Measurements from ENCODE around the gene PEMT.

Gene PEMT

DNA sequence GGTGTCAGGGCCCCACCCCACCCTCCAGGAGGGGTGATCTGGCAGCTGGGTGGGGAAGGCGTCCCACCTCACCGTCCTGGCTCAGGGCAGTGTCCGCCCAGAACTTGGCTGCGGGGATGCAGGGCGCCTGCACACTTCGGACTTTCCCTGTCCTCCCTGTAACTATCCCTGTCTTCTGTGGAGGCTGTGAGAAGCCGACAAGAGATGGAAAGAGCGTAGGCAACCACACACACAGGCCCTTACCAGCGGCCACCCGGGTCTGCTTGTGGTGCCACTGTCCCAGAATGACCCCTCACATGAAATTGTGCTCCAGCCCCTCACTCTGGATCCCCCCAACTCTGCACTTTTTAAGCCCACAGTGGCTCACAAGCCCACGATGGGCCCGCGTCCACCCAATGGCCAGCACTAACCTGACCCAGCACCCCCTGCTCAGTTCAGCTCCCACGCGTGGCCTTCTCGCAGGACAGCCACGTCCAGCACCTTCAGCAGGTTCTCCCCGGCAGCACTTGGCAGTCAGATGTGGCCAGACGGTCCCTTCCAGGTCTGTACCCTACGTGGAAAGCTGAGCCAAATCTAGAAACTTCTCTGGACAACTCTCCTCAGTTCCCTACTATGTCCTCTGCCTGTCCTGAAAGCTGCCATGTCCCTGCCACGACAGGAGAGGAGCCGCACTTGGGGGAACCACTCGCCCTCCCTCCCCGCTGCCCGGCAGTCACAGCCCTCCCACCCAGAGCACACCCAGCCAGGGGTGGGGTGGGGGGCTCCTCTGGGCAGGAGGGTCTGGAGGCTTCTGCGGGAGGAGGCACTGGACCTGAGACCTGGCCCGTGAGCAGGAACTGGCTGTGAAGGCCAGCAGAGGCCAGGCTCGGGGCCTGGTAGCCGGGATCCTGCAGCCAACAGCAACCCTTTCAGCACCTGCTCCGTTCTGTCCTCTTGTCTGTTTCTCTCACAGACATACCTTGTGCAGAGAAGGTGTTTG lies 38.0 kb downstream of the PEMT start:
- DNase-seq (ENCODE audit: low spot score), result no peak

- DNase-seq (ENCODE audit: low spot score), result no peak
These were observed 38.9 kb downstream of the PEMT start for GRCh38 chr17:17552351-17553216.

GRCh38 chr17:17551361-17551760 lies 40.1 kb downstream of the PEMT start:
- no peak for DNase-seq (ENCODE audit: low spot score)

DNA sequence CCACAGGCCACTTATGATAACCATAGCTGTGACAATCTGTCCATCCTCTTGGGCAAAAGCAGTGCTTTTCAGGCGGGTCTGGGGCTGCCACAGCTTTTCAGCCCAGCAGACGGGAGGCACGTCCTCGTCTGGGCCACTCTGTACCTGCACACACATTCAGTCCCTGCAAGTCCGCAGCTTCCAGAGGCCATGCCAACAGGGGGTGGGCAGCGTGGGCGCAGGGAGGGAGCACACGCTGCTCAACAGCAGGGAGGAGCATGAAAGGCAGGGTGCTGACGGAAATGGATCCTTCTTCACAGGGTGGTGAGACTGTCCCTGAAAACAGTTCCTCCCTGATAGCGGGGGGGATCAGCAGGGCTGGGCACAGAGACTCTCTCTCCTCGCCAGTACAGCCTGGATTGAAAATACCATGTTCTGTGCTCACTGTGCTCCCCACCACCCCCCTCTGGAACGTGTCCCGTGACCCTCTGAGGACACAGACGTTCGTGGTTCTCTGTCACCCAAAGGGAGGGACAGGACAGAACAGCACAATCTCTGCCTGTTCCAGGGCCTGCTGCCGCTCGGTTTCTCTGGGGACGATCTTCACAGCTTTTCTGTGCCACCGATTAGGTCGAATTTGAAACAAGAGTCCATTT lies 41.7 kb downstream of the PEMT start:
- no peak for DNase-seq (ENCODE audit: low spot score)

GRCh38 chr17:17548044-17548443 lies 43.5 kb downstream of the PEMT start:
- DNase-seq (ENCODE audit: low spot score), result no peak

DNA sequence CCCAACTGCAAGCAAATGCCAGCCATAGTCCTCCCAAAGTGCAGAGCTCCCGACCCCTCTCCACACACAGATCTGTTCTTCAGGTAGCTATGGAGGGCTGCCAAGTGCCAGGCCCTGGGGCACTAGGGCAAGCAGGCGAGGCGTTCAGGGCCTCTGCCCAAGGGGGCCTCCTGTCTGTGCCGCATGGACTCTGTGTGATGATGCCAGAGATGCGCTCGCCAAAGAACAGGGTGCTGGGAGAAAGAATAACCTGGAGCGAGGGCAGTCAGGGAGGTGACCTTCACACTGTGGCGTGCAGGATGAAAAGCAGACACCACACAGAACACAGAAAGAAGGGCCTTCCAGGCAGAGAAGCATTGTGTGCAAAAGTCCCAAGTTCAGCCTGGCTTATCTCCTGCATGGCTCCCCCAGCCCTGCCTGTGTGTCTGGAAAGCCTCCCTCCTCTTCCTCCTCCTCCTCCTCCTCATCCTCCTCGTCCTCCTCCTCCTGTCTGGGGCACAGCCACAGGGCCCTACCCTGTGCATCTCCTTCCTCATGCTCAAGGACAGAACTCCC lies 44.2 kb downstream of the PEMT start:
- no peak for DNase-seq (ENCODE audit: low spot score)

DNA sequence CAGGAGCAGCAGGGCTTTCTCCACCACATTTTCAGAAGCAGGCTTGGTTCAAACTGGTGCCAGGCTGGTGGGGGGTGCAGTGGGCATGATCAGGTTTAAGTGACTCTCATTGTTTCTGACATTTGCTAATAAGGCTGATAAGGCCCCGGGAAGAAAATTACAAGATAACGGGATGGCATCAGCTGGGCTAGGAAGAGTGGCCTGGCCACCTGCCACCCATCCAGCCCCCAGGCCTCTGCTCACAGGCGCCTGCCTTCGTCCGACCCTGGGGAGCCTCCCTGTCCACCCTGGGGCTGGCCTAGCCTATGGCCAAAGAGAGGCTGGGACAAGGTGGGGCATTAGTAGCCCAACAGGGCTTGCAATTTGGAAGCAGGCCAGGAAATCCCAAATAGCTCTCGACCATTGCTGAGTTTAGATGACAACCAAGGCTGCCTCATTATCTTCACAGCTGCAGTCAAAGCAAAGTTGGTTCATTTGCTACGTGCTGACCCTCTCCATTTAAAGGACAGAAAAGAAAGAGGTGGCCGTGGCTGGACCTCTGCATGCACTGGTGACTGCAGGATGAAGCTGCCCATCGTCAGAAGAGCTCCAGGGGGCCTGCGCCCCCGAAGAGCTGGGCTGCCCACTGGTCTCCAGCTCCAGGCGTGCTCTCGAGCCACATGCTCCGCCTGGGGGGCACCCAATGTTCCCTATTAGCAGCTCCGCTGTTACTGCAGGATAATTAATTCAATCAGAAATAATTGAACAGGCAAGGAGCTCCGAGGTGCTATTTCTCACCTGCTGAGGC lies 44.9 kb downstream of the PEMT start:
- DNase-seq (ENCODE audit: low spot score), result no peak

GRCh38 chr17:17545984-17546383 lies 45.5 kb downstream of the PEMT start:
- DNase-seq (ENCODE audit: low spot score), result no peak

DNA sequence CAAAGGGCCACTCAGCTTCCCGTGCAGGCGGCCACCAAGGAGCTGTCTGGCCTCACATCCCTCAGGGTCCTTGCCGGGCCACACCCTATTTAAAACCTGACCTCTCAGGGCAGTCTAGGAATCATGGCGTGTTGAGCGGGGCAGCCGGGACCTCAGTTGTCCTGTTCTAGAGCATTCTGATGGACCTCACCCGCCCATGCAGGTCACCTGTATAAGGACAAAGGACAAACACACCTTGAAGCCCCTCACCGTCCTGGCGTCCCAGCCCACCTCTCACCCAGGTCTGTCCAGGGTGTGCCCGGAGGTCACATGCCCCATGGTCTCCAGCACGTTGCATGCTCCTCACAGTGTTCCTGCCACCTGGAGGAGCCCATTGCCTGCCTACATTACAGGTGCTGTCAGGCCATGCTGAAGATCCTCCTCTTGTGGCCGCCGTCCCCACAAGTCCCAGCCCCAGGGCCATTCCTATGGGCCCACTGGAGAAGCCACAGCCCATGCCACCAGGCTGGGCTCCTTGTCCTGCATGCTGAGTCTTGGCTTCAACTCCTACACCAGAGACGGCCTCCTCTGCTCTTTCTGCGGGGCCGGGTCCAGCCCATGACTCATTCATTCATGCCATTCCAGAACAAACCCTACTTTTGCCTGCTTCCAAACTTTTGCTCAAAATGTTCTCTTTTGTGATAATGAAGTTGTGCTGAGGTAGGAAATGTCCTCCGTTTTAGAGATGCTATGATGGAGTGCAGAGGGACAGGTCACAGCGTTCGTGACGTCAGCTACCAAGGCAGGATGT lies 46.3 kb downstream of the PEMT start:
- DNase-seq (ENCODE audit: low spot score), result peak; percentile 86

DNA sequence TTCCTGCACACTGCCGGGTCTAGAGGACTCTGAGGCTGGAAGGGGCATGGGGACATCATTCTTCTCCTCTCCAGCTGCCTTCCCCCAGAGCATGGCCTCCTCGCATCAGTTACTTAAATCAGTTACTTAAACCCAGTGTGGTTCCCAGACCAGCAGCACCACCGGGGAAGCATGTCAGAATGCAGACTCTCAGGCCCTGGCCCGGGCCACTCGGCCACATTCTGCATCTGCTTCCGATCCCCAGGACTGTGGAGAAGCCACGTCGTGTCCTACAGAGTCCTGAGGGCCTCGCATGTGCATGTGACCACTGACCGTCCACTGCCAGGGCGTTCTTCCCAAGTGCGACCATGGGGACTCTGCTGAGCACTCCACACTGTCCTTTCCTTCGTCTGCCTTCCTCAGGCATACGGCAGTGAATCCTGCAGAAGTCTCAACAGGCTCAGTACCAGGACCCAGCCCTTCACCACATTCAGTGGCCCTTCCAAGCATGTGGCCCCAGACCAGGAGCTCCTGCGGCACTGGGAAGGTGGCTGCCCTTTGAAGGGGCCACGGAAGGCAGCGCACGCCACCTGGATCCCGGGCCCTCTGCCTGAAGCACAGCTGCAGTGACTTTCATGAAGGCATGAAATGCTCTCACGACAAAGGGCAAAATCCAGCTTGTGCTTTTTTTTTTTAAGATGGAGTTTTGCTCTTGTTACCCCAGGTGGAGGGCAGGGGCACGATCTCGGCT lies 48.4 kb downstream of the PEMT start:
- no peak for DNase-seq (ENCODE audit: low spot score)

DNA sequence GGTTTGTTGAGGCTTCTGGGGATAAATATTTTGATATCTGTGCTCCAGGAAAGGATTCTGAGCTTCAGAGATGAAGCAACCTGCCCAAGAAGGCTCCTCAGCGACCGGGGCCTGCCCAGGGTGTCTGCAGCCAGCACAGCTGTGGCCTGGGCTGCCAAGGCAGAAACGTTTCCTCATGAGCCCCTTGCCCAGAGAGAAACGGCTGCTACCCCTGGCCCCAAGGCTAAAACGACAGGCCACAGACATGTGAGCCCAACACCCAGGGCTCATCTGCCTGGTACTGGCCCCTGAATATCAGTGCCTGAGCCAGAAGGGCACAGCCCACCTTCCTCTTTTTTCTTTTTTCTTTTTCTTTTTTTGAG lies 49.9 kb downstream of the PEMT start:
- no peak for DNase-seq (ENCODE audit: low spot score)

DNA sequence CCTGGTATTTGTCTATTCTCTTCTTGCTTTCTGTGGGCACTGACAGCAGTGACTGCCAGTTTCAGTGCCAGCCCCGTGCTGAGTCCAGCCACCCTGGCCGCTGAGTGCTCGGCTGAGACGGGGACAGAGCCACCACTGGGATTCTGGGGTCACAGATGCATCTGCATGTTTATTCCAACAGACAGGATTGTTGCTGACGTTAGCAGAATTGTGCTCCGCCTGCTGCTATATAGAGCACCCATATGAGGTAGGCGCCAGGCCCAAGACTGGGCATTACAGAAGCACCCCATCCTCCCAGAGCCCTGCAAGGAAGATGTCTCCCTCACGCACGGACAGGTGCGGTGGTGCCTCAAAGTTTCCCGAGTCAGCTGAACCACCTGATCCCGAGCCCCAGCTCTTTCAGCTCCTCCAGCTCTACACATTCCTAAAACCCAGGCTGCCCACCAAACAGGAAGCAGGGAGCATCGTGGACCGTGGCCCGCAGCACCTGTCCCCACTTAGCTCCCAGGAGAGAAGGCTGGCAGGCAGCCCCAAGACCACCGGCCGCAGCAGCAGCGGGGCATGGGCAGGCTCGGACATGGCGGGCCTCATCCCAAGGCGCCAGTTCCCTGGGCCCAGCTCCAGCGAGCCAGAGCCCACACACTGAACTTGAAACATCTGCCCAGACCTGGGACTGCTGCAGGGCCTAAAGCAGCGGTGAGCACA lies 50.4 kb downstream of the PEMT start:
- DNase-seq (ENCODE audit: low spot score), result no peak

- DNase-seq (ENCODE audit: low spot score), result no peak
These were observed 51.1 kb downstream of the PEMT start for GRCh38 chr17:17540278-17540906.

DNA sequence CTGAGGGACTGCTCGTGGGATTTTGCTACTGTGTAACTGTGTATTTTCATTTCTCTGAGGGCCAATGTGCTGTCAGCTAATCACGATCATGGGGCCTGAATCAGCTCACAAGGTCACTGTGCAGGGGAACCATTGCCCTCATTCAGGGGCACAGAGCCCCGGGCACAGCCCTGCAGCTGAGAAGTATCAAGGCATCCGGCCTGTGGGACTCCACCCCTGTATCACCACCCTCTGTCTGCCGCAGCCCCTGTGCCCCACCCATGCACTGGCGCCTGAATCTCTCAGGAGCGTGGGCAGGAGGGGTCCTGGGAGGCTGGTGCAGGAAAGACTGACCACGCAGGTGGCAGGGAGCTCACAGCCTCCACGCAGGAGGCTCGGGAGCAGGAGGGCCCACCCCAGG lies 51.9 kb downstream of the PEMT start:
- DNase-seq (ENCODE audit: low spot score), result no peak

GRCh38 chr17:17538417-17539391 lies 52.8 kb downstream of the PEMT start:
- no peak for DNase-seq (ENCODE audit: low spot score)

- no peak for DNase-seq (ENCODE audit: low spot score)
These were observed 54.0 kb downstream of the PEMT start for GRCh38 chr17:17537311-17538099.

- no peak for DNase-seq (ENCODE audit: low spot score)
These were observed 54.8 kb downstream of the PEMT start for GRCh38 chr17:17536702-17537101.
